NT2/D1 (cell line): ENCODE results near the gene LGI4.
"Not testable (repeated sequence)": the region's sequence is repeated elsewhere in the genome, so short reads cannot be mapped to it uniquely, and the experiment has no call there.

ENCODE experiments used
- DNase-seq: peaks from one replicate; pipeline ENCODE4 v3.0.0-alpha.2; 2011; ENCODE audit warnings: low read depth, low spot score
- H3K27me3 ChIP-seq: 2 replicates; pipeline ENCODE4 v1.6.0; 2011; ENCODE audit warnings: mild to moderate bottlenecking; ENCODE audit not compliant: insufficient read length, insufficient read depth
- H3K36me3 ChIP-seq: 2 replicates; pipeline ENCODE4 v1.6.1; 2011; ENCODE audit warnings: mild to moderate bottlenecking, low read length, mixed read lengths; ENCODE audit not compliant: insufficient read depth, insufficient read length
- H3K4me1 ChIP-seq: 2 replicates; pipeline ENCODE4 v1.5.1; 2011; ENCODE audit not compliant: insufficient read depth, insufficient read length
- H3K4me3 ChIP-seq: 2 replicates; pipeline ENCODE4 v1.5.1; 2011; ENCODE audit warnings: low read depth; ENCODE audit not compliant: insufficient read length
- H3K9ac ChIP-seq: 2 replicates; pipeline ENCODE4 v1.6.0; 2011; ENCODE audit warnings: low read depth; ENCODE audit not compliant: insufficient read length
- H3K9me3 ChIP-seq: 2 replicates; pipeline ENCODE4 v1.5.1; 2011; ENCODE audit warnings: mild to moderate bottlenecking, low read length; ENCODE audit not compliant: insufficient read depth
- SUZ12 ChIP-seq: IDR thresholded peaks from 2 replicates; pipeline ENCODE4 v1.6.1; 2011; ENCODE audit not compliant: insufficient read length, insufficient read depth; ENCODE audit errors: extremely low read depth
- YY1 ChIP-seq: IDR thresholded peaks from 2 replicates; pipeline ENCODE4 v1.6.1; 2011; ENCODE audit not compliant: insufficient read length, insufficient read depth
- ZNF274 ChIP-seq: IDR thresholded peaks from 2 replicates; pipeline ENCODE4 v1.6.1; 2011; ENCODE audit warnings: mild to moderate bottlenecking, low read depth, low read length

The LGI4 gene

DNA sequence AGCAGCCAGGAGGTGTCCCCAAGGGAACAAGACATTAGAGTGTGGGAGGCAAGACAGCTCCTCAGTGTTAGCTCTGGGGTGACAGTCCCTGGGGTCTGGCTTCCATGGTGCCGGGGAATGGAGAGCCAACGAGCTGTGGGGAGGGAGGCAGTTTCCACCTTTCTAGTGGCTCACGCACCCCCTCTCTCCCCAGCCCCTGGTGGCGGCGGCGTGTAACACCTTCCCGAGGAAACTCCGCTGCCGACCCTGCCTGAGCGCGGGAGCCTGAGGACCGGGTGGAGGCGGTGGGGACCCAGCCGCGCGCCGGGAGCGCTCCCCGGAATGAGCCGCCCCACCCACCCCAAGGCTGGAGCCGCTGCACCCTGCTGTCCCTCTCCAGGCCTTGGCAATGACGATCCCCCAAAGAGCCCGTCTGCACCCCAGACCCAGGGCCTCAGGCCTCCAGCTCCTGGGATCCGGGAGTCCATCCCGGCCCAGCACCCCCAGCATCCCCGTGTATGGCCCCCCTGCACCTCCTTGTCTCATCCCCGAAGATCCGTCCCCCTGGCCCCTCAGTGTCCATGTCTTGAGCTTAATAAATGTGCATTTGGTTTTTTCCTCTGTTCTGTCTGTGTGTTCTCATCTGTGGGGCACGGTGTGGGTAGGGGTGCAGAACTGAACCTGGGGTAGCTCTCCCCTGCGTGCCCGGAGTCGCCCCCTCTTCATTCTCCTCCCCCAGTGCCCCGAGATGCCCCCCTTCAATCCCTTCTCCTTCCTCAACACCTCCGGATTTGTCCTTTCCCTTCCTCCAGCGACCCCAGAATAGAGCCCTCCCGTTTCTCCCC is 19.1 kb upstream of the LGI4 start:
- H3K9ac ChIP-seq = peak overlapping the region; percentile 79
- no peak for DNase-seq
- TF ChIP-seq YY1 (no peak), ZNF274 (no peak), SUZ12 (no peak)
- peak overlapping the region; percentile 69 for H3K4me3 ChIP-seq
- no peaks in the 10 kb centered on the region for H3K9me3 ChIP-seq
- peaks cover 27% of the 10 kb centered on the region for H3K36me3 ChIP-seq
- peaks cover 13% of the 10 kb centered on the region for H3K4me1 ChIP-seq
- peaks cover 11% of the 10 kb centered on the region for H3K27me3 ChIP-seq

DNA sequence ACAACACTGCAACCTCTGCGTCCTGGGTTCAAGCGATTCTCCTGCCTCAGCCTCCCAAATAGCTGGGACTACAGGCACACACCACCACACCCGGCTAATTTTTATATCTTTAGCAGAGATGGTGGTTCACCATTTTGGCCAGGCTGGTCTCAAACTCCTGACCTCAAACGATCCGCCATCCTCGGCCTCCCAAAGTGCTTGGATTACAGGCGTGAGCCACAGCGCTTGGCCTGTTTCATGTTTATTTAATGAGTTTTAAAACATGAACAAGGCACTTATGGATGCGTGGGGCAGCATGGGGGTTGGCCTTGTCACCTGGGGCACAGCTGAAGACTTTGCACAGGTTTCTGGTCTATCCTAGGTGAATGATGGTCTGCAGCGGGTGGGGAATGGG is 18.3 kb upstream of the LGI4 start:
- Histone ChIP-seq H3K4me1 (peaks cover 13% of the 10 kb centered on the region), H3K36me3 (peaks cover 24% of the 10 kb centered on the region), H3K27me3 (peaks cover 11% of the 10 kb centered on the region)
- DNase-seq, H3K9ac ChIP-seq, H3K9me3 ChIP-seq, H3K4me3 ChIP-seq: not testable (repeated sequence)

GRCh38 chr19:35151273-35152065 is 16.6 kb upstream of the LGI4 start:
- Histone ChIP-seq H3K9me3 (no peaks in the 10 kb centered on the region), H3K27me3 (peaks cover 11% of the 10 kb centered on the region), H3K4me1 (peaks cover 13% of the 10 kb centered on the region), H3K4me3 (no peak overlapping the region), H3K9ac (no peak overlapping the region), H3K36me3 (peaks cover 8% of the 10 kb centered on the region)
- DNase-seq = no peak
- TF ChIP-seq YY1 (no peak), SUZ12 (no peak), ZNF274 (no peak)

- no peak for TF ChIP-seq YY1
- no peak for TF ChIP-seq ZNF274
- no peak for TF ChIP-seq SUZ12
- Histone ChIP-seq H3K9me3 (no peaks in the 10 kb centered on the region), H3K4me1 (peaks cover 13% of the 10 kb centered on the region), H3K4me3 (no peak overlapping the region), H3K9ac (no peak overlapping the region), H3K36me3 (peaks cover under 1% of the 10 kb centered on the region), H3K27me3 (peaks cover 11% of the 10 kb centered on the region)
- no peak for DNase-seq
These were observed 15.6 kb upstream of the LGI4 start for GRCh38 chr19:35150445-35150844.

DNA sequence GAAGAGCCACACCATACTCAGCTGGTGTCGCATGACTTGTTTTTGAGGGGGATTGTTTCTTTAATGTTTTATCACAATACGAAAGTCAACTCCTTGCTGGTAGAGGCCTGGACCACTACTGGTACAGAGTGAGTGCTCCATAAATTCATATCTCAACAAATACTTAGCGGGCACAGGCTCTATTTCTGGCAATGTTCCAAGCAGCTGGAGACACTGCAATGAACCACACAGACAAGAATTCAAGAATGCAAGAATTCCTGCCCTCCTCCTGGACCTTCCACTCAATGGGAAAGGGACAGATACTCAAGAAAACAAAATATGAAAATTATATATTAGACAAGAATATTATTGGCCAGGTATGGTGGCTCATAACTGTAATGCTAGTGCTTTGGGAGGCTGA is 14.6 kb upstream of the LGI4 start:
- Histone ChIP-seq H3K4me1 (peaks cover 15% of the 10 kb centered on the region), H3K9me3 (no peaks in the 10 kb centered on the region), H3K9ac (no peak overlapping the region), H3K4me3 (no peak overlapping the region), H3K27me3 (peaks cover 20% of the 10 kb centered on the region), H3K36me3 (no peaks in the 10 kb centered on the region)
- TF ChIP-seq SUZ12 (no peak), YY1 (no peak), ZNF274 (no peak)
- DNase-seq = no peak

DNA sequence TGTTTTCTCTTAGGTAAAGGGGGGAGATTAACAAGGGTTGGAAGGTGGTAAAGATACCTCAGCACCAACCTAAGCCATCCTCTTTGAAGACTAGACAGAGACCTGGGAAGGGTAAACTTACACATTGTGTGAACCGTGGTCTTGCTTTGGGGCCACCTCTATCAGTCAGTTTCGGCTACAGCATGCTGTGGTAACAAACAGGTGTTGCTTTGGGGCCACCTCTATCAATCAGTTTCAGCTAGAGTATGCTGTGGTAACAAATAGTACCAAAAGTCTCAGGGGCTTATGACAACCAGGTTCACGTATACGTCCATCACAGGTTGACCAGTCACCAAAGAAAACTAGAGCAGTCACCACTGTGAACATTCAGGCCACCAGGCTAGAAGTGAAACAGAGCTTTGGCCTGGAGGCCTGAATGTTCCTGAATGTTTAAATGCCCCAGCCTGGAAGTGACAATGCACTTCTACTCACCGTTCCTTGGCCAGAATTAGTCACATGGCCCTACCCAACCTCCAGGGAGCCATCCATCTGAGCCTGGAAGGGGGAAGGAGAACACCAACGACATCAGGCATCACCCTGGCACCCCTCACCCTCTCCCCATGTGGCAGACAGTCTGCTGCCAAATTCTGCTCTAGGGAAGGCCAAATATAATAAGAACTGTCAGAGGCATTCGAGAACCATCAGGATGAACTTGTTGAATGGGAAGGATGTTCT is 12.0 kb upstream of the LGI4 start:
- Histone ChIP-seq H3K9ac (no peak overlapping the region), H3K36me3 (no peaks in the 10 kb centered on the region), H3K4me3 (no peak overlapping the region), H3K9me3 (no peaks in the 10 kb centered on the region), H3K4me1 (peaks cover 13% of the 10 kb centered on the region), H3K27me3 (peaks cover 30% of the 10 kb centered on the region)
- no peak for TF ChIP-seq ZNF274
- no peak for DNase-seq
